PC-3 (cell line): ENCODE measurements around the gene JAZF1.

Source experiments
- CTCF ChIP-seq: fragments of 300-600 bp; sonication (generic); conservative IDR thresholded peaks from 2 replicates; pipeline ENCODE4 v1.5.1; 2017; ENCODE audit warnings: antibody characterized with exemption, low read depth, mild to moderate bottlenecking, low read length
- EZH2 ChIP-seq: fragments of 300-600 bp; sonication (generic); IDR thresholded peaks from one replicate; pipeline ENCODE4 v1.6.1; 2017; ENCODE audit warnings: antibody characterized with exemption, mild to moderate bottlenecking, low read length; ENCODE audit not compliant: unreplicated experiment
- EZH2phosphoT487 ChIP-seq: fragments of 300-600 bp; sonication (generic); IDR thresholded peaks from 2 replicates; pipeline ENCODE4 v1.6.1; 2018; ENCODE audit warnings: mild to moderate bottlenecking, antibody characterized with exemption, low read length, borderline replicate concordance

- TF ChIP-seq EZH2 (no peak), CTCF (no peak), EZH2phosphoT487 (no peak)
These were observed 207.0 kb downstream of the JAZF1 start for GRCh38 chr7:27973625-27974024.
